Caco-2 (cell line): ENCODE measurements around the gene BIK. TPM values are rescaled to one million over a fixed set of nuclear protein-coding genes. Genes with fewer than 3 reads are reported as not detected.

Source experiments
- BruUV-seq: library from RNA; stranded (reverse); fragments of 400-500 nt; replicated peaks from 2 replicates; lab custom pipeline; 2021; lab: Mats Ljungman, UMichigan
- CTCF ChIA-PET: fragments of 300-600 bp; sonication (Branson Sonifier 250); formaldehyde crosslinking; loops from one replicate; lab custom pipeline; 2022; ENCODE audit warnings: antibody characterized with exemption; lab: Charles Lee
- POLR2A ChIA-PET: fragments of 300-600 bp; sonication (Branson Sonifier 250); formaldehyde crosslinking; loops from one replicate; lab custom pipeline; 2022; ENCODE audit warnings: antibody characterized with exemption; lab: Charles Lee
- DNase-seq, 2 experiments: peaks; one replicate each; pipeline versions ENCODE4 v3.0.0 to v3.0.0-alpha.2; 2020 to 2022
- H3K27me3 ChIP-seq: replicated peaks from 2 replicates; pipeline ENCODE4 v1.6.0; 2011; ENCODE audit warnings: low read length; ENCODE audit not compliant: control insufficient read depth, insufficient read depth
- H3K36me3 ChIP-seq: 2 replicates; pipeline ENCODE4 v1.5.1; 2011; ENCODE audit warnings: low read length; ENCODE audit not compliant: control insufficient read depth, insufficient read depth
- H3K4me1 ChIP-seq: fragments of 250-450 bp; sonication (Bioruptor Pico); 2 replicates; pipeline ENCODE4 v1.5.1; 2020; ENCODE audit warnings: mild to moderate bottlenecking
- H3K4me3 ChIP-seq: 2 replicates; pipeline ENCODE4 v1.5.1; 2011; ENCODE audit warnings: low read depth, mild to moderate bottlenecking, control low read depth, low read length
- H3K9me3 ChIP-seq: fragments of 250-450 bp; sonication (Bioruptor Pico); 2 replicates; pipeline ENCODE4 v1.5.1; 2020; ENCODE audit warnings: mild to moderate bottlenecking, moderate library complexity
- H3K27ac Mint-ChIP-seq: one replicate; pipeline ENCODE4 v1.8.0; 2022; ENCODE audit warnings: mixed read lengths; ENCODE audit not compliant: unreplicated experiment
- H3K27me3 Mint-ChIP-seq: one replicate; pipeline ENCODE4 v1.8.0; 2022; ENCODE audit warnings: mixed read lengths; ENCODE audit not compliant: insufficient read depth, unreplicated experiment
- H3K36me3 Mint-ChIP-seq: one replicate; pipeline ENCODE4 v1.8.0; 2022; ENCODE audit warnings: mild to moderate bottlenecking, mixed read lengths; ENCODE audit not compliant: insufficient read depth, unreplicated experiment
- H3K4me1 Mint-ChIP-seq: one replicate; pipeline ENCODE4 v1.8.0; 2022; ENCODE audit warnings: low read depth, mixed read lengths; ENCODE audit not compliant: unreplicated experiment
- H3K4me3 Mint-ChIP-seq: one replicate; pipeline ENCODE4 v1.8.0; 2022; ENCODE audit warnings: mild to moderate bottlenecking, moderate library complexity, mixed read lengths; ENCODE audit not compliant: unreplicated experiment
- H3K9me3 Mint-ChIP-seq: one replicate; pipeline ENCODE4 v1.8.0; 2022; ENCODE audit warnings: mixed read lengths; ENCODE audit not compliant: unreplicated experiment
- intact Hi-C: fragments of 100-400 bp; cut with micrococcal nuclease; formaldehyde crosslinking; loops from one replicate; pipeline ENCODE4 v1.10.0; 2022; ENCODE audit not compliant: unreplicated experiment
- total RNA-seq: library from RNA; stranded (reverse); gene quantifications from 2 replicates; pipeline ENCODE4 v1.2.3, GENCODE V29; 2022
- TF ChIP-seq, protein P1 (sequence below), 2 experiments: fragments of 200-600 bp in 1 of 2; IDR thresholded peaks; 1 replicate in 1 of 2; 2 replicates in 1 of 2; pipeline versions ENCODE4 v1.5.1 to v1.8.0; 2011 to 2022; ENCODE audit warnings: antibody characterized with exemption in 1 of 2, control low read depth in 1 of 2, inconsistent platforms in 1 of 2, low read depth in 1 of 2, low read length in 1 of 2, mild to moderate bottlenecking in 1 of 2, moderate library complexity in 1 of 2; ENCODE audit not compliant: insufficient read depth in 1 of 2, severe bottlenecking in 1 of 2, unreplicated experiment in 1 of 2

Gene BIK
- total RNA-seq, 1 experiment from 2014 or later: 13.3 TPM

DNA sequence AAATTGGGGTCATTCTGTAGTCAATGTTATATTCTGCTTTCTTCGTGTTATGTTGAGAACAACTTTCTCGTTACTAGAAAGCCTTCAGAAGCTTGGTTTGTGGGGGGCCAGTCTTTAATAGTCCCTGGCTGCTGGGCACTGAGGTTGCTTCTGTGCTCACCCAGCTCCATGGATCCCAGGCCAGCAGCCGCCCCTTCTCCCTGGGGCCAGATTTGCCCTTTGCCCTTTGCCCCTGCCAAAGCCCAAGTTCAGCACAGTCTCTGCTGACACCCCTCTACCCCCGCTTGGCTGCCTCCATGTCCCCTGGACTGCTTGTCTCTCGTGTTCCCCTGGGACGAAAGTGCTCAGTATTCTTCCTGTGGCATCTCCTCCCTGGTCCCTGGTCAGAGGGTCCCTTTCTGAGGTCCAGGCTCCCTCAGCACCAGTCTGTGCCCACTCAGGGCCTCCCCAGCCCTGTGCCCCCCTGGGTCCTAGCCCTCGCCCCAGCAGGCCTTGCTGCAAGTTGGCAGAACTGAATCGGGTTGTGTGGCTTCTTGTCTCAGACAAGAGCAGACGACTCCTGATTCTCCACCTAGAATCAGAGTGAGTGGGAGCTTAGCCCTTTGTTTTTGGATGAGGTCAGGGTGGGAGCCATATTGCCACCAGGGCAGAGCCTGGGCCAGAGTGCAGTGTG, 47.5 kb downstream of the BIK start:
- Mint-ChIP-seq H3K9me3 (no peaks in the 10 kb centered on the region), H3K27ac (no peak overlapping the region), H3K36me3 (no peaks in the 10 kb centered on the region), H3K27me3 (no peaks in the 10 kb centered on the region), H3K4me3 (no peak overlapping the region), H3K4me1 (peaks cover 3% of the 10 kb centered on the region)
- TF ChIP-seq, protein P1, sequence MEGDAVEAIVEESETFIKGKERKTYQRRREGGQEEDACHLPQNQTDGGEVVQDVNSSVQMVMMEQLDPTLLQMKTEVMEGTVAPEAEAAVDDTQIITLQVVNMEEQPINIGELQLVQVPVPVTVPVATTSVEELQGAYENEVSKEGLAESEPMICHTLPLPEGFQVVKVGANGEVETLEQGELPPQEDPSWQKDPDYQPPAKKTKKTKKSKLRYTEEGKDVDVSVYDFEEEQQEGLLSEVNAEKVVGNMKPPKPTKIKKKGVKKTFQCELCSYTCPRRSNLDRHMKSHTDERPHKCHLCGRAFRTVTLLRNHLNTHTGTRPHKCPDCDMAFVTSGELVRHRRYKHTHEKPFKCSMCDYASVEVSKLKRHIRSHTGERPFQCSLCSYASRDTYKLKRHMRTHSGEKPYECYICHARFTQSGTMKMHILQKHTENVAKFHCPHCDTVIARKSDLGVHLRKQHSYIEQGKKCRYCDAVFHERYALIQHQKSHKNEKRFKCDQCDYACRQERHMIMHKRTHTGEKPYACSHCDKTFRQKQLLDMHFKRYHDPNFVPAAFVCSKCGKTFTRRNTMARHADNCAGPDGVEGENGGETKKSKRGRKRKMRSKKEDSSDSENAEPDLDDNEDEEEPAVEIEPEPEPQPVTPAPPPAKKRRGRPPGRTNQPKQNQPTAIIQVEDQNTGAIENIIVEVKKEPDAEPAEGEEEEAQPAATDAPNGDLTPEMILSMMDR (IDR thresholded peaks at IDR 0.05; ENCODE audit: insufficient read depth in 1 of 2, low read depth in 1 of 2, low read length in 1 of 2, severe bottlenecking in 1 of 2, unreplicated experiment in 1 of 2): no peak
- BruUV-seq: no TSS peak
- Histone ChIP-seq H3K36me3 (no peaks in the 10 kb centered on the region), H3K9me3 (no peaks in the 10 kb centered on the region), H3K27me3 (no peaks in the 10 kb centered on the region), H3K4me3 (no peak overlapping the region), H3K4me1 (no peaks in the 10 kb centered on the region)
- POLR2A ChIA-PET: no interaction called here
- intact Hi-C loops: no loop called here
- DNase-seq: no peak
- CTCF ChIA-PET: interaction anchor here (0.6 kb wide), 1 partner anchor 467 kb away, joined by 3 read pairs; no protein-coding TSS in a partner anchor

DNA sequence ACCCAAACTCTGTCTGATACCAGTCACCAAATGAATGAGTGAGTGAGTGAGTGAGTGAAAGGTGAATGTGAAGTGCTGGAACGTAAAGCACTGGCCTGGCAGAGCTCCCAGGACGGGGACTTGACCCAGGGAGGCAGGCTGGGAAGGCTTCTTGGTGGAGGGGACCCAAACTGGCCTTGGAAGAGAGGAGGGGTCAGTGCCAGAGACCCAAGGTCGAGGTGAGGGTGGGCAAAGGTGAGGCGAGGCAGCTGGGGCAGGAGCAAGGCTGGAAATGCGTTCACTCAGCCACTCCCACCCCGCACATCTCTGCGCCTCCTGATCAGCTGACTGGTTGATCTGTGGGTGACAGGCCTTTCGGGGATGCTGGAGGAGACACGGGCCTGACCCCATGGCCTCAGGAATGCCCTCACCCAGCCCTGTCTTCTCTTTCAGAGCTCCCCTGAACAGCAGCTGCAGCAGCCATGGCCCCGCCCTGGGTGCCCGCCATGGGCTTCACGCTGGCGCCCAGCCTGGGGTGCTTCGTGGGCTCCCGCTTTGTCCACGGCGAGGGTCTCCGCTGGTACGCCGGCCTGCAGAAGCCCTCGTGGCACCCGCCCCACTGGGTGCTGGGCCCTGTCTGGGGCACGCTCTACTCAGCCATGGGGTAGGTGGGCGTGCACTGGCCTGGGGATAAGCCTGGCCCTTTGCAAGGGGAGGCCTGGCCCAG, 48.4 kb downstream of the BIK start:
- H3K9me3 ChIP-seq: no peaks in the 10 kb centered on the region
- no TSS peak for BruUV-seq
- H3K36me3 ChIP-seq: no peaks in the 10 kb centered on the region
- TF ChIP-seq, protein P1 (IDR thresholded peaks at IDR 0.05; ENCODE audit: insufficient read depth in 1 of 2, low read depth in 1 of 2, low read length in 1 of 2, severe bottlenecking in 1 of 2, unreplicated experiment in 1 of 2): no peak
- Mint-ChIP-seq H3K27me3 (no peaks in the 10 kb centered on the region), H3K36me3 (no peaks in the 10 kb centered on the region), H3K27ac (no peak overlapping the region), H3K4me3 (no peak overlapping the region), H3K4me1 (no peaks in the 10 kb centered on the region), H3K9me3 (no peaks in the 10 kb centered on the region)
- DNase-seq: no peak
- ChIA-PET CTCF (interaction anchor here (0.6 kb wide), 1 partner anchor 468 kb away, joined by 3 read pairs; no protein-coding TSS in a partner anchor), POLR2A (no interaction called here)
- H3K27me3 ChIP-seq: no peaks in the 10 kb centered on the region
- no peak overlapping the region for H3K4me3 ChIP-seq
- no peaks in the 10 kb centered on the region for H3K4me1 ChIP-seq
- intact Hi-C loops: no loop called here

DNA sequence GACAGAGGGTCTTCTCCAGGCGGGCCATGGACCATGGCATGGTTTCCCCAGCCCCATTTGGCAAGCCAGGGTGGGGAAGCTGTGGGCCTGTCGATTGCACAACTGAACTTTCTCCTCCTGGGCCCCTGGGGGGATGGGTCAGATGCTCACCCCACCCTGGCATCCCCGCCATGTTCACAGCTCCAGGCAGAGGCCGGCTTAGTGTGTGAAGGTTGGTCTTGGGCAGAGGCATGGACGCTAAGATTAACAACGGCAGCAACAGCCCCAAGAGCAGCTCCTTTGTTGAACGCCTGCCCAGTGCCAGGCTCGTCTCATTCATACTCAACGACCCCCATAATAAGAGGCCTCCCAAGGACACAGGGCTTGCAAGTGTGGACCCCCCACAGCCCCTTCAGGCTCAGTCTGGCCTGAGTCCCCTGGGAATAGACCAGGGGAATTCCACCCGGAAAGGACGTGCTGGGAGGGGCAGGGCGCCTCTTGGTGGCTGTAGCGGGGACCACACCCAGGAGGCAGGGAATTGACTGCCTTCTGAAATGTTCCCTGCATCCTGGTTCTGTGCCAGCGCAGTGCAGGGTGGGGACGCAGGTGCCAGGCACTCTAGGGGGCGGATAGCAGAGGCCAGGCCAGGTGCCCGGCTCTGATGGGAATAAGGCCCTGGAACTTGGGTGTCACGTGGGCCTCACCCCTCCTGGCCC, 49.1 kb downstream of the BIK start:
- no peaks in the 10 kb centered on the region for H3K36me3 ChIP-seq
- Mint-ChIP-seq H3K9me3 (no peaks in the 10 kb centered on the region), H3K4me1 (no peaks in the 10 kb centered on the region), H3K27me3 (no peaks in the 10 kb centered on the region), H3K27ac (no peak overlapping the region), H3K36me3 (no peaks in the 10 kb centered on the region), H3K4me3 (no peak overlapping the region)
- no peak overlapping the region for H3K4me3 ChIP-seq
- no peaks in the 10 kb centered on the region for H3K27me3 ChIP-seq
- BruUV-seq: no TSS peak
- ChIA-PET POLR2A (no interaction called here), CTCF (no interaction called here)
- TF ChIP-seq, protein P1 (IDR thresholded peaks at IDR 0.05; ENCODE audit: insufficient read depth in 1 of 2, low read depth in 1 of 2, low read length in 1 of 2, severe bottlenecking in 1 of 2, unreplicated experiment in 1 of 2): peak in 1 of 2 experiments; percentile 12
- H3K9me3 ChIP-seq: no peaks in the 10 kb centered on the region
- intact Hi-C loops: no loop called here
- no peak for DNase-seq
- H3K4me1 ChIP-seq: no peaks in the 10 kb centered on the region
